HG02571 (cell line): Measurements from ENCODE around the gene TMEM176B.

Source experiments
- ATAC-seq: cut with Tn5 transposase; IDR thresholded peaks from one replicate; pipeline ENCODE4 v1.9.1; 2021; ENCODE audit warnings: mild to moderate bottlenecking, moderate library complexity; ENCODE audit not compliant: unreplicated experiment

The TMEM176B gene

GRCh38 chr7:150754951-150755350, 45.2 kb downstream of the TMEM176B start:
- ATAC-seq = no peak

DNA sequence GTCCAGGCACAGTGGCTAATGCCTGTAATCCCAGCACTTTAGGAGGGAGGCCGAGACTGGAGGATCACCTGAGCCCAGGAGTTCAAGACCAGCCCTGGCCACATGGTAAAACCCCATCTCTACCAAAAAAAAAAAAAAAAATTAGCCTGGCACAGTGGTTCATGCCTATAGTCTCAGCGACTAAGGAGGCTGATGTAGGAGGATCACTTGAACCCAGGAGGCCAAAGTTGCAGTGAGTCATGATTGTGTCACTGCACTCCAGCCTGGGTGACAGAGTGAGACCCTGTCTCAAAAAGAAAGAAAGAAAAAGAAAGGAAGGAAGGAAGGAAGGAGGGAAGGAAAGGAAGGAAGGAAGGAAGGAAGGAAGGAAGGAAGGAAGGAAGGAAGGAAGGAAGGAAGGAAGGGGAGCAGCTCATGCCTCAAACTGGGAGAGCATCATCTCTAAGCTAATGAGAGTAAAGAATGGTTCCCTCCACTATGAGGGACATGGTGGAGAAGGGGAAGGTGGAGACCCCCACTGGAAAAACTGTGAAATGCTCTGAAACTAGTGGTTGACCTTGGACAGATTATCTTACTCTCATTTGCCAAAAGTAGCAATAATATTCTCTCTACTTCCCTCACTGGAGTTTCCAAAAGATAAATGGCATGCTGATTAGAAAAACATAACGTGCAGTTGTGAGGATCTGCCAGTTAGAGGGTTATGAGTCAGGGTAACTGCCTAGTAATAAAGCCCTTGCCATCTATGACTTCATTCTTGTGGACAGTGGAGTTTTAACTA, 46.1 kb downstream of the TMEM176B start:
- no peak for ATAC-seq

DNA sequence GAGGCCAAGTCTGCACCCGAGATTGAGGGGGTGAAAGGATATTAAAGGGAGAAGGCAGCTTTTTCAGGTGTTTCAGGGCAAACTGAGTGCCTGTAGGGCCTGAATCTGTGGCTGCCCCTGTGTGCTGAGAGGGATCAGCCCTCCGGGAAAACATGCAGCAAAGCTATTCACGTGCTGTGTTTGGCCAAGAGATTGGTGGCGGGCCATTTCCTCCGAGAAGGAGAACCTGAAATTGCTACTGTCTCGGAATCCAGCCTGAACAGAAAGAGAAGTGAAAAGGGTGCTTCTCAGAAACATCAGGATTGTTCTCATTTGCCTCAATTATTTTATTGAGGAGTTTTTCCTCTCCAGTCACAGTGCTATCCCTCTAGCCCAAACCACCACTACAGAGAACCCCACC, 46.9 kb downstream of the TMEM176B start:
- no peak for ATAC-seq

GRCh38 chr7:150751702-150752101, 48.5 kb downstream of the TMEM176B start:
- ATAC-seq = no peak

GRCh38 chr7:150748376-150748775, 51.8 kb downstream of the TMEM176B start:
- ATAC-seq = no peak

DNA sequence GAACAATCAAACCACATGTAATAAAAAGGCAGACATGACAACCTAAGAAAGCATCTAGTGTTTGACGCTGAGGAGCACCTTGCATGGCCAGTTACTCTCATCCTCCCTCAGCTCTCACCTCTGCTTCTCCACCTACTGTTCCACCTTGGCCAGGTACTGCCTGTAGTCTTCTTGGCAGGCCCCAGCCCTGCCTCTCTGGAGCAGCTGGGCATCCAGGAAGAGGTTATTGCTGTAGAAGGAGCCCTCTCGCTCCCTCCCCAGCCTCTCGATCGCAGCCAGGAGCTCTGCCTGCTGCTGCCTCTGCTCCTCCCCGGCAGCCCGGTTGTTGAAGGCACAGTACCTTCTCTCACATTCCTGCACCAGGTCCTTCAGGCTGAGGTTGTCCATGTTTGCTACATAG, 53.2 kb downstream of the TMEM176B start:
- ATAC-seq = no peak

DNA sequence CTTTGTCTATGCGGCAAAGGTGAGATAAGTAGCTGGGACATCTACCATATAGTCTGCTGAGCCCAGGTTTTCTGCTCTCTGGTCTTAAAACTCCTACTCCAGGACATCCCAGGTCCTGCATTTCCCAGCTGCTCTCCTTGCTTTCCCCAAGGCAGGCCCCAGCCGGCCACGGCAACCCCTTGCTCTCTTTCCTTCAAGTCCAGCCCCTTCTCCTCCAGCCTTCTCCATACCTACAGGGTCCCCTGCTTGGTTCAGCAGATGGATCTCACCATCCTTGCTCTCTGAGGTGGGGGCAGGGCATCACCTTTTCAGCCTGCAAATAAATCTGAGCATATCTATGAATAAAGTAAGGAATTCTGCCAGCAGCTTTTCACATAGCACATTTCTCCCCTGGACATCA, 54.3 kb downstream of the TMEM176B start:
- no peak for ATAC-seq

DNA sequence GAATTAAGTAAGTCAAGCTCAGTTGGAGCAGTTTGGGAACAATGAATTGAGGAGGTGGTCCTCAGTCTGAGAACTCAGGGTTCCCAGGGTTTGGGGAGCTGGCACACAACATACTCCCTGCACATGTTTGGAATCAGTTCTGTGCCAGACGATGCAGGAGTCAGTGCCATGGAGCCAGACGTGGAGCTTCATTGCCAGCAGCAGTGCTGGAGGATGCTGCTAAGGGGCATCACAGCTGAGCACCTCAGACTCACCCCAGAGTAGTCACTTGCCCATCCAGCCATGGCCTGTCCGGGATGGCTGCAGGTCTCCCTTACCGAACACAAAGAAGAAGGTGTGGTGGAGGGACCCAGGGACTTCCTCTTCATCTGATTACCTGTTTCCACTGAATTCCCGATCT, 55.1 kb downstream of the TMEM176B start:
- no peak for ATAC-seq

DNA sequence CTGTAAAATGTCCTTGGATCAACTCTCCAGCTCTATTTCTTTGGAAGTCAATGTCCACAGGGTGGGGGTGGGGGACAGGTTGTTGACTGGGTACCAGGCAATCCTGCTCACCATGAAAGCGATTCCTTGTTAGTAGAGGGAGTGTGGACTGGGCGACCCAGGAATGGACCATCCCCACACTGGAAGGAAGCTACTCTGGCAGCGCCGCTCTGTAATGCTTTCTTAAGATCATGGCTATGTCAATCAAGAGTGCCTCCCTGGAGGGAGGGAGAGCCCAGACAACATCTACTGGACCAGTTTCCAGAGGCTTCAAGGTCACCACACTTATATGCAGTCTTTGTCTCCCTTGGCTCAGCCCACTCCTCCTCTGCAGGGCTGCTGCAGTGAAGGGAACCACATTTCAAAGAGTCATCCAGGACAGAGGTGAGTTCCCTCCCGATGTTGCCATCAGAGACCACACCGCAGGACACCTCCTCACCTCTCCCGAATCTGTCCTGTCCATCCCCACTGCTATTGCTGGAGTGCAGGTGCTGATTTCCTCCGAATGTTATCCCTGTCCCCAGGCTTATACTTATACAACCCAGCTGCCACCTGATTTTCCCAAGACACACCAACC, 56.0 kb downstream of the TMEM176B start:
- ATAC-seq = no peak

- ATAC-seq = no peak
These were observed 57.7 kb downstream of the TMEM176B start for GRCh38 chr7:150742286-150742968.
